ENCODE data around the gene SLC9A9. TPM values are rescaled to one million over a fixed set of nuclear protein-coding genes. Genes with fewer than 3 reads are reported as not detected.

Gene SLC9A9
- total RNA-seq, 1 donor from 2014 or later = 3.5 TPM

DNA sequence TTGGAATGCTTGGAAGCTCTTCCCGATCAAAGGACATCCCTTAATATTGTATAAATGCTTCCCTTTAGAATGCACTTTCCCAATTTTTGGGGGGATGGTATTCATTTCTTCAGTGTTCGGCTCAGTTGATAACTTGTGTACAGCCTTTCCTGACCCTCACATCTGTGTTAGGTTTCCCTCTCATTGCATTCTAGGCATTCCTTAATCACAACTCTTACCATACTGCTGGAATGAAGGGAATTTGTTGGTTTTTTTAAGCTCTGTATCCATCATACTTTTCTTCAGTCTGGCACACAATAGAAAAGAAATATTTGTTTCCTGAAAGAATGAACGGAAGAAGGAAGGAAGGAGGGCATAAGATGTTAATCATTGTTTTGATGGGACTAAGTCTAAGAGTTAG lies 609.2 kb downstream of the SLC9A9 start:
- Mint-ChIP-seq H3K4me3 (ENCODE audit: unreplicated experiment) (no peak overlapping the region), H3K27me3 (ENCODE audit: unreplicated experiment) (no peaks in the 10 kb centered on the region), H3K4me1 (ENCODE audit: unreplicated experiment) (peaks cover 27% of the 10 kb centered on the region), H3K27ac (ENCODE audit: unreplicated experiment) (no peak overlapping the region), H3K36me3 (ENCODE audit: unreplicated experiment) (no peaks in the 10 kb centered on the region), H3K9me3 (ENCODE audit: unreplicated experiment) (no peaks in the 10 kb centered on the region)
- no peak for DNase-seq (ENCODE audit: extremely low spot score, unreplicated experiment)
- no peak for TF ChIP-seq CTCF (IDR thresholded peaks at IDR 0.05)

GRCh38 chr3:143237077-143237627 lies 611.1 kb downstream of the SLC9A9 start:
- H3K27me3 Mint-ChIP-seq (ENCODE audit: unreplicated experiment) = no peaks in the 10 kb centered on the region
- H3K9me3 Mint-ChIP-seq (ENCODE audit: unreplicated experiment) = peaks cover 3% of the 10 kb centered on the region
- TF ChIP-seq CTCF (IDR thresholded peaks at IDR 0.05) = no peak
- no peak overlapping the region for H3K4me3 Mint-ChIP-seq (ENCODE audit: unreplicated experiment)
- no peak for DNase-seq (ENCODE audit: extremely low spot score, unreplicated experiment)
- peaks cover 27% of the 10 kb centered on the region for H3K4me1 Mint-ChIP-seq (ENCODE audit: unreplicated experiment)
- H3K27ac Mint-ChIP-seq (ENCODE audit: unreplicated experiment) = peak overlapping the region; percentile 18
- no peaks in the 10 kb centered on the region for H3K36me3 Mint-ChIP-seq (ENCODE audit: unreplicated experiment)

DNA sequence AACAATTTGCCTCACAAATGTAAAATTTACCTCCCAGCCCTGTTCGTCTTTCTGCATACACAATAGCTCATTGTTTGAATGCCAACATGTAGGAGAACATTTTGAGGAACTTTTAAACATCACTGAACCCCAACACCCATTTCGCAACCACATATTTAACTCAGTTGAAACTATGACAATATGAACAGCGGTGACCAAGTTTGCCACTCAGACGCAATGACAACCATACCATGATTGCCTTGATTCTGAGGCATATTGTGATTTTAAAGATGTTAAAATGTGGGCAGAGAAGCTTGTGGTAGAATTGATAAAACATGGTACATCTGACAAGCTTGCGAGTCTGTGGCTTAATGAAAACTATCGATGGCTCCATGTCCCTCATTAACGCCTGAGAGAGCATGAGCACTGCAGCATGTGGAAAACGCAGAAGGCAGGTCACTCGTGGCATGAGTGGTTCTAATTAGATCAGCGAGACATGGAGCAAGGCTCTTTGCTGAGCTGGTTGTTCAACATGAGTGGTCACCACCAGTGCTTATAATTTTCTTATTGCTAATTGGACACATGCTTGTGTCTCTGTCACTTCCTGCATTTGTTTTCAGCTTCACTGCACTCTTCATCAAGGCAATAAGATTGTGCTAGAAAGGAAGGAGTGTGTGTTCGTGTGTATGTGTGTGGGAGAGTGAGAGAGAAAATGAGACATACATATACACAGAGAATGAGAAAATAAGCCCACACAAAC lies 611.9 kb downstream of the SLC9A9 start:
- peaks cover 3% of the 10 kb centered on the region for H3K9me3 Mint-ChIP-seq (ENCODE audit: unreplicated experiment)
- DNase-seq (ENCODE audit: extremely low spot score, unreplicated experiment) = no peak
- peaks cover 27% of the 10 kb centered on the region for H3K4me1 Mint-ChIP-seq (ENCODE audit: unreplicated experiment)
- H3K36me3 Mint-ChIP-seq (ENCODE audit: unreplicated experiment) = no peaks in the 10 kb centered on the region
- no peak for TF ChIP-seq CTCF (IDR thresholded peaks at IDR 0.05)
- no peak overlapping the region for H3K4me3 Mint-ChIP-seq (ENCODE audit: unreplicated experiment)
- no peaks in the 10 kb centered on the region for H3K27me3 Mint-ChIP-seq (ENCODE audit: unreplicated experiment)
- H3K27ac Mint-ChIP-seq (ENCODE audit: unreplicated experiment) = no peak overlapping the region

- Mint-ChIP-seq H3K27ac (ENCODE audit: unreplicated experiment) (no peak overlapping the region), H3K4me1 (ENCODE audit: unreplicated experiment) (peaks cover 27% of the 10 kb centered on the region), H3K4me3 (ENCODE audit: unreplicated experiment) (no peak overlapping the region), H3K9me3 (ENCODE audit: unreplicated experiment) (peaks cover 3% of the 10 kb centered on the region), H3K27me3 (ENCODE audit: unreplicated experiment) (no peaks in the 10 kb centered on the region), H3K36me3 (ENCODE audit: unreplicated experiment) (no peaks in the 10 kb centered on the region)
- TF ChIP-seq CTCF (IDR thresholded peaks at IDR 0.05) = no peak
- no peak for DNase-seq (ENCODE audit: extremely low spot score, unreplicated experiment)
Measured at GRCh38 chr3:143235614-143236204, 612.6 kb downstream of the SLC9A9 start.

DNA sequence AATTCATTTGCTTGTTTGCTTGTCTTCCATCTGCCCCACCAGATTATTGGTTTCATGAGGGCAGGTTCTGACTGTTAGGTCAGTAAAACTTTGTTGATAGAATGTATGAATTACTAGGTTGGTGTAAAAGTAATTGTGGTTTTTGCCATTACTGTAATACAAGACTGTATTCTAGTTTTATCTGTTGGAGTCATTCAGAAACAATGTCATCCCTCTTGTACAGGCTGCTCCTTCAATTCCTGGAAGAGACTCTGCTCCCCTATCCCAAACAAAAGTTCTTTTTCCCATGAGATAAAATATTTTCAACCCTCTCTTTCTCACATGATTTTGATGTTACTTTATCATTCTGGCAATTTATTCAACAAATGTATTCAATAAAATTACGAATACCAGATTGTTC lies 613.7 kb downstream of the SLC9A9 start:
- no peaks in the 10 kb centered on the region for H3K36me3 Mint-ChIP-seq (ENCODE audit: unreplicated experiment)
- no peak for DNase-seq (ENCODE audit: extremely low spot score, unreplicated experiment)

More for the DNA sequence above, 613.7 kb downstream of the SLC9A9 start:
- Mint-ChIP-seq H3K27ac (ENCODE audit: unreplicated experiment) (no peak overlapping the region), H3K27me3 (ENCODE audit: unreplicated experiment) (no peaks in the 10 kb centered on the region), H3K4me3 (ENCODE audit: unreplicated experiment) (no peak overlapping the region), H3K4me1 (ENCODE audit: unreplicated experiment) (peaks cover 27% of the 10 kb centered on the region), H3K9me3 (ENCODE audit: unreplicated experiment) (peaks cover 3% of the 10 kb centered on the region)
- TF ChIP-seq CTCF (IDR thresholded peaks at IDR 0.05) = no peak

Measured in osteocyte (in vitro differentiated cells).